GM13976 (cell line): ENCODE results near the gene CIB4.

Experiments
- DNase-seq: peaks from one replicate; pipeline ENCODE4 v3.0.0; 2012; ENCODE audit warnings: low spot score
- in situ Hi-C: fragments of 300-500 bp; cut with MboI; formaldehyde crosslinking; loops from one replicate; pipeline ENCODE4 v1.12.0; 2022; ENCODE audit warnings: low sequenced_read_pairs, mixed read lengths, inconsistent platforms; ENCODE audit not compliant: unreplicated experiment
- TF ChIP-seq, protein P1 (sequence below): IDR thresholded peaks from 2 replicates; pipeline ENCODE4 v1.5.1; 2012; ENCODE audit warnings: borderline replicate concordance, mild to moderate bottlenecking; ENCODE audit not compliant: insufficient read depth; ENCODE audit errors: extremely low read depth, missing control alignments, control extremely low read depth

CIB4 gene

DNA sequence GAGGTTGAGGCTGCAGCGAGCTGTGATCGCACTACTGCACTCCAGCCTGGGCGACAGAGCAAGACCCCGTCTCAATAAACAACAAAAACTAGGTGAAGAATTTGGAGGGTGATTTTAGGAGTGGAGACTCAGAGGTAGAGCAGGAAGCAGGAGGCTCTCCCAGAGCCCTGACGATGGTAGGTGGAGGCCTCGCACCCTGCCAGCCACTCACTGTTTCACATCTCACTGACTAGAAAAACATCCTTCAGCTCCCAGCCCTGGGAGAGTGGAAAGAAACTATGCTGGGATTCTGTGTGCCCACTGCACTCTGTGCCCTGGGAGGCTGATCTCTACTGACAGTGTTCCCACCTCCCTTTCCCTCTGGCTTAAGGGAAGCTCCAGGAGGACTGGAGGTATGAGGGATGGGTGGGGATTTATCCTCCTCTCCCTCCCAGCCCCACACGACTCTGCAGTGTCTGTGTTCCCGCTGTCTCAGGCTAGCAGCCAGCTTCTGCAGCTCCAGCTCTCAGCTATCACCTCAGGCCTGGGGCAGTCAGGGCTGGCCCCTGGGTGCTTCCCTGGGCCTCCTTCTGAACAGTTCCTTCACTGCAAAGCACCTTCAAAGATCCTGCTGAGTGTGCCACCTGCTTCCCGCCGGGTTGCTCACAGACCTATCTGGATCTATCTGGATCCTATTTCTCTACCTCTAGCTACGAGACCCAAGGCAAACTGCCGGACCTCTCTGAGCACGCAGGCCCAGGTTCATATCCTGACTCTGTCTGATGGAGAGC, 9.6 kb downstream of the CIB4 start:
- in situ Hi-C loops = no loop called here

DNA sequence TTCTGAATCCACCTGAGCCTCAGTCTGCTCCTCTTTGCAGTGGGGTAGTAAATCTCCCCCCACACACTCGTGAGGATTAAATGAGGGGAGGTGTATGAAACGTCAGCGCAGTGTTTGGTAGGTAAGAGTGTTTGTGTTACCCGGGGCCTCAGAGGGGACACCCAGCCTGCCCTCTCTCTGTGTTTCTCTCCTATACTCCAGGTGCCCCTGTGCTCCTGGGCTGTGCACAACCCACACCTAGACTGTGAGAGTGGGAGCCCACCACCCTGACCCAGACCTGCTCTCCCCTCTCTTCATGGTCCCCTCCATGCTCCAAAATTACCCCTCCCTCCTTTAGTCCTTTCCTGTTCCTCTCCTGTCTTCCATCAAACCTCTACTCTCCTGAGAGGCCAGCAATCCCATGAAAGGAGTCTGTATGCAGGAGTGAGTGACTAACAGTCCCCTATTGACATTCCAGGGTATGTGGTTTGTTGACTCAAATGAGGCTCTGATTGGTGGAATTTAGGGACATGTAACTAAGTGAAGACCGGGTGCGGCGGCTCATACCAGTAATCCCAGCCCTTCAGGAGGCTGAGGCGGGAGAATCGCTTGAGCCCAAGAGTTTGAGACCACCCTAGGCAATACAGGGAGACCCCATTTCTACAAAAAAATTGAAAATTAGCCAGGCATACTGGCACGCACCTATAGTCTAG, 10.4 kb downstream of the CIB4 start:
- no peak for DNase-seq
- TF ChIP-seq, protein P1, sequence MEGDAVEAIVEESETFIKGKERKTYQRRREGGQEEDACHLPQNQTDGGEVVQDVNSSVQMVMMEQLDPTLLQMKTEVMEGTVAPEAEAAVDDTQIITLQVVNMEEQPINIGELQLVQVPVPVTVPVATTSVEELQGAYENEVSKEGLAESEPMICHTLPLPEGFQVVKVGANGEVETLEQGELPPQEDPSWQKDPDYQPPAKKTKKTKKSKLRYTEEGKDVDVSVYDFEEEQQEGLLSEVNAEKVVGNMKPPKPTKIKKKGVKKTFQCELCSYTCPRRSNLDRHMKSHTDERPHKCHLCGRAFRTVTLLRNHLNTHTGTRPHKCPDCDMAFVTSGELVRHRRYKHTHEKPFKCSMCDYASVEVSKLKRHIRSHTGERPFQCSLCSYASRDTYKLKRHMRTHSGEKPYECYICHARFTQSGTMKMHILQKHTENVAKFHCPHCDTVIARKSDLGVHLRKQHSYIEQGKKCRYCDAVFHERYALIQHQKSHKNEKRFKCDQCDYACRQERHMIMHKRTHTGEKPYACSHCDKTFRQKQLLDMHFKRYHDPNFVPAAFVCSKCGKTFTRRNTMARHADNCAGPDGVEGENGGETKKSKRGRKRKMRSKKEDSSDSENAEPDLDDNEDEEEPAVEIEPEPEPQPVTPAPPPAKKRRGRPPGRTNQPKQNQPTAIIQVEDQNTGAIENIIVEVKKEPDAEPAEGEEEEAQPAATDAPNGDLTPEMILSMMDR = no peak
- in situ Hi-C loops = no loop called here

More for the DNA sequence above, 9.6 kb downstream of the CIB4 start:
- TF ChIP-seq, protein P1 = no peak
- DNase-seq = no peak

DNA sequence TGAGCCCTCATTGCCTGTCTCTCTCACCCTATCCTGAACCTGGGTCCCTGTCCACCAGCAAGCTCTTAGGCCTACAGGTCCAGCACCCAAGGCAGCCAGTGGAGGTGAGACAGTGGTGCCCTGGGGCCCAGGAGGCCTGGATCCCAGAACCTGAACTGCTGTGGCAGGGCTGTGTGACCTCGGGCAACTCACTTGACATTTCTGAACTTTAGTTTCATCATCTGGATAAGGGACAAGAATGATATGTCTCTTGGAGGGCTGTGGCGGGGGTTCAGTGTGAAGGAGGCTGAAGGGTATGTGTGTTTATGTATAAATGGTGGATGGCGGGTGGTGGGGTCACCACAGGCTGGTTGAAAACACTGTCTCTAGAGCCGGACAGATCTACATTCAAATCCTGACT, 10.9 kb downstream of the CIB4 start:
- DNase-seq = no peak
- in situ Hi-C loops = no loop called here
- TF ChIP-seq, protein P1 = no peak

DNA sequence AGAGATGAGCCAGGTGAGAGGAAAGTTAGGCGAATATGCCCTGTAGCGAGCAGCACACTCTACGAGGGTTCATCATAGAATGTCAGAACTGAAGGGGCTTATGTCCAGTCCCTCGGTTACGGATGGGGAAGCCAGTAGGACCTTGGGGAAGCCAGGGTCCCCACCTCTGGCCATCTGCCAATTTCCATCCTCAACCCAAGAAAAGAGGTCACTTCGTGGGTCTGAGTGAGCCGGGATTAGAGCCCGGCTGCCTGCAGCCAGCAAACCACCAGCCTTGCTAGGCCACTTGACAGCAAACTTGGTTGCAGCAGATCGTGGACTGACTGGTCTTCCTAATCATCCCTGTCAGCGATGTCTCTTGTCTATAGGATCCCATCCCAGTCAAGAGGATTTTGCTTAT, 11.4 kb downstream of the CIB4 start:
- no peak for DNase-seq
- in situ Hi-C loops = no loop called here
- TF ChIP-seq, protein P1 = no peak

DNA sequence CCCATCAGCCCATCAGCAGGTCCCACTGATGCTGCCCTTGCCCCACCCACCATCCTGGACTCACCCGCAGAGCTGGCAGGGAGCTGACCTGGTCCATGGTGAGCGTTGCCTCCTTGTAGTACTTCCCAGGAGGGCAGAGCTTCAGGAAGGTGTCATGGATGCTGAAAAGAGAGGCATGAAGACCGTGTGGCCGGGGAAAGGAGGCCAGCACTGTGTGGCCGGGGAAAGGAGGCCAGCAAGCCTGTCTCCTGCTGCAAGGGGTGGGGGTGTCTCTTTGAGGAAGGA, 11.9 kb downstream of the CIB4 start:
- DNase-seq = no peak
- in situ Hi-C loops = no loop called here
- TF ChIP-seq, protein P1 = no peak

- TF ChIP-seq, protein P1 = no peak
Observed at GRCh38 chr2:26628561-26629345, 12.4 kb downstream of the CIB4 start.

More at GRCh38 chr2:26628561-26629345, 12.4 kb downstream of the CIB4 start:
- no peak for DNase-seq
- in situ Hi-C loops = no loop called here
